Endothelial cell of umbilical vein (primary cell): ENCODE measurements around the gene ARRB1. TPM values are rescaled to one million over a fixed set of nuclear protein-coding genes. Genes with fewer than 3 reads are reported as not detected.

Source experiments
- BruUV-seq: library from RNA; stranded (reverse); fragments of 400-500 nt; replicated peaks from 2 replicates; lab custom pipeline; 2021; lab: Mats Ljungman, UMichigan
- CTCF ChIA-PET: fragments of 300-600, 350-600 bp; sonication (Branson Sonifier 250); formaldehyde crosslinking; loops from one replicate; lab custom pipeline; 2021; ENCODE audit warnings: antibody characterized with exemption, inconsistent platforms; lab: Charles Lee
- POLR2A ChIA-PET: fragments of 300-600, 350-600 bp; sonication (Branson Sonifier 250); formaldehyde crosslinking; loops from one replicate; lab custom pipeline; 2021; ENCODE audit warnings: antibody characterized with exemption, inconsistent platforms; lab: Charles Lee
- DNase-seq: peaks from one replicate; pipeline ENCODE4 v3.0.0-alpha.2; 2011; ENCODE audit warnings: low read depth, low spot score
- FAIRE-seq: peaks from 2 replicates; lab custom pipeline; 2011; peaks lifted over from hg19 to GRCh38; lab: Jason Lieb, UNC
- H2AFZ ChIP-seq: 2 replicates; pipeline ENCODE4 v1.6.0; 2012; ENCODE audit warnings: low read depth, low read length, control low read depth, inconsistent platforms
- H3K27ac ChIP-seq: 2 replicates; pipeline ENCODE4 v1.5.1; 2011; ENCODE audit warnings: low read depth, mild to moderate bottlenecking, control low read depth, low read length, moderate library complexity; ENCODE audit not compliant: insufficient read depth
- H3K27me3 ChIP-seq, 2 experiments: 2 replicates each; pipeline versions ENCODE4 v1.6.0 to v1.6.1; 2011; ENCODE audit warnings: low read length in 2 of 2, mixed read lengths in 1 of 2; ENCODE audit not compliant: control insufficient read depth in 2 of 2, insufficient read depth in 2 of 2
- H3K36me3 ChIP-seq, 2 experiments: 2 replicates in 1 of 2; 3 replicates in 1 of 2; pipeline ENCODE4 v1.5.1; 2011; ENCODE audit warnings: low read length in 2 of 2, mild to moderate bottlenecking in 1 of 2, moderate library complexity in 1 of 2; ENCODE audit not compliant: control insufficient read depth in 2 of 2, insufficient read depth in 2 of 2; ENCODE audit errors: extremely low read depth in 1 of 2
- H3K4me1 ChIP-seq: 3 replicates; pipeline ENCODE4 v1.5.1; 2011; ENCODE audit warnings: mild to moderate bottlenecking, low read length; ENCODE audit not compliant: control insufficient read depth, insufficient read depth; ENCODE audit errors: extremely low read depth
- H3K4me2 ChIP-seq: 2 replicates; pipeline ENCODE4 v1.6.1; 2011; ENCODE audit warnings: low read length, control low read depth, mixed read lengths; ENCODE audit not compliant: insufficient read depth
- H3K4me3 ChIP-seq, 3 experiments: fragments of 200-600 bp in 1 of 3; sonication (generic), shearing (Covaris generic) in 1 of 3; replicated peaks in 1 of 3; 2 replicates each; pipeline ENCODE4 v1.5.1; 2011 to 2016; ENCODE audit warnings: control low read depth in 3 of 3, low read length in 3 of 3, mild to moderate bottlenecking in 2 of 3, inconsistent platforms in 1 of 3, low read depth in 1 of 3, moderate library complexity in 1 of 3; ENCODE audit not compliant: insufficient read depth in 1 of 3
- H3K79me2 ChIP-seq: 2 replicates; pipeline ENCODE4 v1.6.0; 2012; ENCODE audit warnings: low read length, inconsistent platforms; ENCODE audit not compliant: control insufficient read depth, insufficient read depth
- H3K9ac ChIP-seq: replicated peaks from 2 replicates; pipeline ENCODE3; 2011; ENCODE audit warnings: low read length, control low read depth; ENCODE audit not compliant: insufficient read depth; ENCODE audit errors: extremely low read depth
- H3K9me1 ChIP-seq: replicated peaks from 3 replicates; pipeline ENCODE4 v1.6.0; 2011; ENCODE audit warnings: mild to moderate bottlenecking, low read length; ENCODE audit not compliant: control insufficient read depth, insufficient read depth; ENCODE audit errors: extremely low read depth
- H3K9me3 ChIP-seq: replicated peaks from 2 replicates; pipeline ENCODE4 v1.5.1; 2012; ENCODE audit warnings: low read length, inconsistent platforms; ENCODE audit not compliant: control insufficient read depth, insufficient read depth
- H4K20me1 ChIP-seq: replicated peaks from 2 replicates; pipeline ENCODE3; 2011; ENCODE audit warnings: mild to moderate bottlenecking, low read length; ENCODE audit not compliant: control insufficient read depth, insufficient read depth; ENCODE audit errors: extremely low read depth
- CTCF ChIP-seq, 2 donors: IDR thresholded peaks; 1 replicate in 1 of 2; 2 replicates in 1 of 2; pipeline ENCODE4 v1.5.1; 2011; ENCODE audit warnings: low read length in 2 of 2, mild to moderate bottlenecking in 2 of 2, moderate library complexity in 2 of 2, control low read depth in 1 of 2, inconsistent platforms in 1 of 2, low read depth in 1 of 2; ENCODE audit not compliant: insufficient read depth in 1 of 2; ENCODE audit errors: extremely low read depth in 1 of 2
- EZH2 ChIP-seq: IDR thresholded peaks from 2 replicates; pipeline ENCODE4 v1.6.1; 2012; ENCODE audit warnings: borderline replicate concordance, low read depth, mild to moderate bottlenecking, moderate library complexity, low read length, inconsistent platforms; ENCODE audit not compliant: severe bottlenecking
- FOS ChIP-seq: IDR thresholded peaks from 2 replicates; pipeline ENCODE4 v1.6.1; 2011; ENCODE audit warnings: mild to moderate bottlenecking, low read length, moderate library complexity, borderline replicate concordance; ENCODE audit not compliant: insufficient read depth
- GATA2 ChIP-seq: IDR thresholded peaks from 2 replicates; pipeline ENCODE4 v1.7.0; 2011; ENCODE audit warnings: low read depth, mild to moderate bottlenecking, moderate library complexity, mixed read lengths, low read length; ENCODE audit not compliant: insufficient read length, insufficient read depth
- JUN ChIP-seq: IDR thresholded peaks from 2 replicates; pipeline ENCODE4 v1.6.1; 2011; ENCODE audit warnings: borderline replicate concordance, low read depth; ENCODE audit not compliant: insufficient read length, insufficient read depth
- MAX ChIP-seq: IDR thresholded peaks from 2 replicates; pipeline ENCODE4 v1.6.1; 2011; ENCODE audit not compliant: insufficient read depth, insufficient read length
- MYC ChIP-seq: IDR thresholded peaks from one replicate; pipeline ENCODE4 v1.6.1; 2011; ENCODE audit warnings: mild to moderate bottlenecking, low read depth, low read length
- POLR2A ChIP-seq: IDR thresholded peaks from 2 replicates; pipeline ENCODE4 v1.6.1; 2012; ENCODE audit warnings: low read depth, mild to moderate bottlenecking, control low read depth, low read length
- POLR2AphosphoS5 ChIP-seq: IDR thresholded peaks from 2 replicates; pipeline ENCODE4 v1.6.1; 2012; ENCODE audit warnings: low read depth, mild to moderate bottlenecking, control low read depth, low read length, moderate library complexity; ENCODE audit not compliant: insufficient read depth
- dilution Hi-C: fragments of 300-500 bp; cut with MboI; formaldehyde crosslinking; loops from one replicate; pipeline ENCODE4 v1.15.0; 2019; ENCODE audit warnings: low sequenced_read_pairs; ENCODE audit not compliant: extremely low pct_ligation_motif_present
- intact Hi-C: fragments of 100-400 bp; cut with micrococcal nuclease; formaldehyde crosslinking; loops from one replicate; pipeline ENCODE4 v1.10.0; 2022
- polyA plus RNA-seq, 4 experiments: library from polyadenylated mRNA; depleted of rRNA in 3 of 4; stranded (reverse) in 3 of 4; unstranded in 1 of 4; fragments of >200 nt; gene quantifications; 2 replicates each; pipeline versions ENCODE4 v1.2.1 to v1.2.3, GENCODE V29; 2011 to 2012; ENCODE audit warnings: missing spikeins in 1 of 4
- total RNA-seq: library from RNA; stranded (reverse); gene quantifications from 2 replicates; pipeline ENCODE4 v1.2.3, GENCODE V29; 2021

Gene ARRB1
- total and polyA plus RNA-seq, 2 donors (not counting 3 experiments of a cell fraction or from before 2014, with no cell fraction given), result 63.9 to 92.6 TPM

DNA sequence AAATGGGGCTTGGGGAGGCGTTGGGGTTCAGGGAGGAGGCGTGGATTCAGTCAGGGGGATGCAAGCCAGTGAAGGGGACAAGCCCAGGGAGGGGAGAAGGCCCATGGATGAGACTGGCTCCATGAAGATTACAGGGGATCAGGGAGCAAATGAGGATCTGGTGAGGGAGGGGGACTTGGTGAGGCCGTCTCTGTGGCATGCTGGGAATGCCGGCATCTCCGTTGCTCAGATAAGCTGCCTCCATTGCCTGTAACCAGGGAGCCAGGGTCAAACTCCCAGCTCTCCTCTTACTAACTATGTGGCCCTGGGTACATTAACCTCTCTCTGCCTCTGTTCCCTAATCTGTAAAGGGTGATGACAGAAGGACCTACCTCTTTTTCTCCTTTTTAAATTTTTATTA lies 72.2 kb downstream of the ARRB1 start:
- H2AFZ ChIP-seq, result no peak overlapping the region
- no peak overlapping the region for H3K4me2 ChIP-seq
- intact Hi-C loops, result no loop called here
- TF ChIP-seq CTCF (IDR thresholded peaks at IDR 0.05; ENCODE audit: extremely low read depth in 1 of 2, insufficient read depth in 1 of 2, low read depth in 1 of 2, low read length in 2 of 2) (no peak), JUN (no peak), POLR2A (no peak), EZH2 (no peak), FOS (no peak), GATA2 (no peak), MYC (no peak), MAX (no peak), POLR2AphosphoS5 (no peak)
- dilution Hi-C loops, result no loop called here
- ChIA-PET CTCF (interaction anchor here (0.6 to 4.6 kb wide), 19 partner anchors 11 to 252 kb away, joined by 3 to 166 read pairs (median 11); partner anchors contain the start of gene ARRB1), POLR2A (no interaction called here)
- H3K4me1 ChIP-seq, result peaks cover 31% of the 10 kb centered on the region
- no peak overlapping the region for H3K27ac ChIP-seq
- no peaks in the 10 kb centered on the region for H3K79me2 ChIP-seq
- DNase-seq (no peak), FAIRE-seq (no peak)
- H4K20me1 ChIP-seq, result no peaks in the 10 kb centered on the region
- no peaks in the 10 kb centered on the region for H3K27me3 ChIP-seq
- H3K36me3 ChIP-seq, result peaks cover 10 to 44% of the 10 kb centered on the region in 2 experiments
- H3K9me3 ChIP-seq, result no peaks in the 10 kb centered on the region
- no TSS peak for BruUV-seq
- no peak overlapping the region for H3K4me3 ChIP-seq
- no peaks in the 10 kb centered on the region for H3K9me1 ChIP-seq
- no peak overlapping the region for H3K9ac ChIP-seq
